NCI-H2107 treated with DMSO at 0.1 percent for 48 hours (cell line): ENCODE results near the gene GNG3.

ENCODE experiments used
- DNase-seq: peaks from one replicate; lab custom pipeline; 2025; ENCODE audit not compliant: unreplicated experiment; lab: John Stamatoyannopoulos, UW

Gene GNG3

DNA sequence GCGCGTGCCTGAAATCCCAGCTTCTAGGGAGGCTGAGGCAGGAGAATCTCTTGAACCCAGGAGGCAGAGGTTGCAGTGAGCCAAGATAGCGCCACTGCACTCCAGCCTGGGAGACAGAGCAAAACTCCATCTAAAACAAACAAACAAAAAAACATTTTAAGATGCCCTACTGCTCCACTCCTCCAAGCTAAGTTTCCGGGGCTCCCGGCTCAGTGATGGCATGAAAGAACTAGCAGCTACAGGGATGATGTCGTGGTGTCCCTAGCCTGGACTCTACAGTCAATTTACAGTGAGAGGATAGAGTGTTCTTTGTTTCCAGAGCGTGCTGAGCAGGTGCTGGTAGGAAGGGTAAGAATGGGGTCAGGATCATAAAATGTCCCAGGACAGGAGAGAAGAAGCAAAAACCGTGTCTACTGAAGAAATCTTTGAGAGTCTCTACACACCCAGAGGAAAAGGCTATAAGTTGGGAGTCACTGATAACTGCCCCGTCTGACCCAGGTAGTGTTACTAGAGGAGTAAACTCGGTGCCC, 47.7 kb downstream of the GNG3 start:
- DNase-seq = no peak

DNA sequence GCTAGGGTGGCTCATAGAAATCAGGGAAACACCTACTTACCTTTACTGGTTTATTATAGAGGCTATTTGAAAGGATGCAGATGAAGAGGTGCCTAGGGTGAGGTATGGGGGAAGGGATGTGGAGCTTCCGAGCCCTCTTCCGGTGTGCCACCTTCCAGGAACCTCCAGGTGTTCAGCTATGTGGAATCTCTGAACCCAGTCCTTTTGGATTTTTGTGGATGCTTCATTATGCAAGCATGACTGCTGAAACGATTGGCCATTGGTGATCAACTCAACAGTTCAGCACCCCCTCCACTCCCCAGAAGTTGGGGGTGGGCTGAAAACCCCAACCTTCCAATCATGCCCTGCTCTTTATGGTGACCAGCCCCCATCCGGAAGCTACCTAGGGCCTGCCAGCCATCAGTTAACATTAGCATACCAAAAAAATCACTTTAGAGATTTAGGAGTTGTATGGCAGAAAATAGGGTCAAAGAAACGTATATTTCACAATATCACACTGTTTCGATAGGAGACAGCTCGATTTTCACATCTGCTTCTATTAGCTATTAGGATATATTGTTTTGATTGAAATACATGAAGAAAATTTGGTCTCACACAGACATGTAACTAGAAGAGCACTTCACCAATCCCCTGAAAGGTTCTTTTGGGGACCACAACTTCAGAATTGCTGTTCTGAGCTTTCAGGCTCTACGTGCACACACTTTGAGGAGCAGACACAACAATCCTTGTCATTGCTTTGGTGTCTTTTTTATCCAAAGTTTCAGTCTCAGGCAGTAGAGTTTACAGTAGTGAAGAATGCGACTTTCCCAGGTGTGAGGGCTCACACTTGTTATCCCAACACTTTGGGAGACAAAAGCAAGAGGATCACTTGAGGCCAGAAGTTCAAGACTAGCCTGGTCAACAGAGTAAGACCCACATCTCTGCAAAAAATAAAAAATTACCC, 50.6 kb downstream of the GNG3 start:
- no peak for DNase-seq
